KMS-11 (cell line): ENCODE data around the gene OR10H3.

Experiments
- H2AFZ ChIP-seq: fragments of 200-600 bp; sonication (generic); 2 replicates; pipeline ENCODE4 v1.6.1; 2016; ENCODE audit warnings: antibody characterized with exemption, mixed run types, low read depth
- H3K27ac ChIP-seq: fragments of 200-600 bp; sonication (generic); 2 replicates; pipeline ENCODE4 v1.6.1; 2016; ENCODE audit warnings: mild to moderate bottlenecking, mixed run types
- H3K27me3 ChIP-seq: fragments of 200-600 bp; sonication (generic); 2 replicates; pipeline ENCODE4 v1.6.1; 2017; ENCODE audit warnings: mild to moderate bottlenecking, low read depth, mixed run types, moderate library complexity; ENCODE audit not compliant: insufficient read depth
- H3K36me3 ChIP-seq: fragments of 200-600 bp; sonication (generic); 2 replicates; pipeline ENCODE4 v1.6.1; 2017; ENCODE audit warnings: mild to moderate bottlenecking, mixed run types; ENCODE audit not compliant: insufficient read depth
- H3K4me1 ChIP-seq: fragments of 200-600 bp; sonication (generic); 2 replicates; pipeline ENCODE4 v1.6.1; 2016; ENCODE audit warnings: mild to moderate bottlenecking, low read depth, mixed run types; ENCODE audit not compliant: poor library complexity, severe bottlenecking
- H3K4me2 ChIP-seq: fragments of 200-600 bp; sonication (generic); 2 replicates; pipeline ENCODE4 v1.7.0; 2016; ENCODE audit warnings: mild to moderate bottlenecking, mixed run types
- H3K4me3 ChIP-seq: fragments of 200-600 bp; sonication (generic); IDR thresholded peaks from 2 replicates; pipeline ENCODE4 v1.6.1; 2017; ENCODE audit warnings: low read depth, low read length, mixed read lengths; ENCODE audit not compliant: insufficient read depth
- H3K79me2 ChIP-seq: fragments of 200-600 bp; sonication (generic); 2 replicates; pipeline ENCODE4 v1.6.1; 2016; ENCODE audit warnings: low read depth, mixed run types; ENCODE audit not compliant: insufficient read depth
- H3K9ac ChIP-seq: fragments of 200-600 bp; sonication (generic); 2 replicates; pipeline ENCODE4 v1.6.1; 2016; ENCODE audit warnings: mild to moderate bottlenecking, mixed run types
- H4K20me1 ChIP-seq: fragments of 200-600 bp; sonication (generic); 2 replicates; pipeline ENCODE4 v1.6.1; 2016; ENCODE audit warnings: mild to moderate bottlenecking, mixed run types; ENCODE audit not compliant: insufficient read depth
- CTCF ChIP-seq: fragments of 200-600 bp; sonication (generic); conservative IDR thresholded peaks from 2 replicates; pipeline ENCODE4 v1.6.1; 2017; ENCODE audit warnings: low read depth, mild to moderate bottlenecking, antibody characterized with exemption, low read length, moderate library complexity, mixed read lengths

OR10H3 gene

GRCh38 chr19:15737722-15738121, at the start of gene OR10H3:
Gene OR10H3, plus strand, starts transcription at chr19:15737985. Its CDS starts 3,408 bp downstream, at chr19:15741393.
- Histone ChIP-seq H3K4me1 (no peaks in the 10 kb centered on the region), H3K9ac (no peak within 1 kb of the TSS), H3K27ac (no peak within 1 kb of the TSS), H3K27me3 (0 out of 2 replicates have a peak, but pooled peaks cover 3% of the 10 kb centered on the region), H2AFZ (no peak within 1 kb of the TSS), H3K36me3 (no peaks in the 10 kb centered on the region), H4K20me1 (no peaks in the 10 kb centered on the region), H3K4me2 (no peak within 1 kb of the TSS), H3K4me3 (no peak within 1 kb of the TSS), H3K79me2 (no peaks in the 10 kb centered on the region)
- no peak for TF ChIP-seq CTCF

- H3K27ac ChIP-seq, result no peak overlapping the region
- peaks cover 3% of the 10 kb centered on the region for H3K4me1 ChIP-seq
- H3K36me3 ChIP-seq, result no peaks in the 10 kb centered on the region
- no peaks in the 10 kb centered on the region for H3K79me2 ChIP-seq
- no peak overlapping the region for H2AFZ ChIP-seq
- no peaks in the 10 kb centered on the region for H4K20me1 ChIP-seq
- no peak for TF ChIP-seq CTCF
- H3K4me2 ChIP-seq, result no peak overlapping the region
- no peak overlapping the region for H3K9ac ChIP-seq
- H3K27me3 ChIP-seq, result no peaks in the 10 kb centered on the region; the same call in 1 of the 2 replicates
- H3K4me3 ChIP-seq, result no peak overlapping the region
Measured at GRCh38 chr19:15696654-15697194, 41.1 kb upstream of the OR10H3 start.

- Histone ChIP-seq H3K36me3 (no peaks in the 10 kb centered on the region), H4K20me1 (no peaks in the 10 kb centered on the region), H3K4me3 (no peak overlapping the region), H3K4me1 (peaks cover 12% of the 10 kb centered on the region), H3K27me3 (peaks cover 2% of the 10 kb centered on the region; the same call in 1 of the 2 replicates), H3K9ac (no peak overlapping the region), H2AFZ (no peak overlapping the region), H3K79me2 (no peaks in the 10 kb centered on the region), H3K4me2 (no peak overlapping the region), H3K27ac (peak overlapping the region; percentile 16; the same call in 1 of the 2 replicates)
- TF ChIP-seq CTCF, result no peak
Measured at GRCh38 chr19:15701757-15702533, 35.8 kb upstream of the OR10H3 start.

- peaks cover 12% of the 10 kb centered on the region for H3K4me1 ChIP-seq
- H4K20me1 ChIP-seq, result no peaks in the 10 kb centered on the region
- H3K79me2 ChIP-seq, result no peaks in the 10 kb centered on the region
- no peak overlapping the region for H3K9ac ChIP-seq
- 0 out of 2 replicates have a peak overlapping the region, but pooled peaks have one; percentile 38 for H3K27ac ChIP-seq
- no peak for TF ChIP-seq CTCF
- peaks cover 2% of the 10 kb centered on the region; the same call in 1 of the 2 replicates for H3K27me3 ChIP-seq
- no peak overlapping the region for H3K4me3 ChIP-seq
- H3K4me2 ChIP-seq, result no peak overlapping the region
- H2AFZ ChIP-seq, result no peak overlapping the region
- no peaks in the 10 kb centered on the region for H3K36me3 ChIP-seq
Measured at GRCh38 chr19:15702534-15702930, 35.3 kb upstream of the OR10H3 start.
